Measurements from ENCODE around the gene SRGAP1.
"Not testable (repeated sequence)": the region's sequence is repeated elsewhere in the genome, so short reads cannot be mapped to it uniquely, and the experiment has no call there.

SRGAP1 gene

DNA sequence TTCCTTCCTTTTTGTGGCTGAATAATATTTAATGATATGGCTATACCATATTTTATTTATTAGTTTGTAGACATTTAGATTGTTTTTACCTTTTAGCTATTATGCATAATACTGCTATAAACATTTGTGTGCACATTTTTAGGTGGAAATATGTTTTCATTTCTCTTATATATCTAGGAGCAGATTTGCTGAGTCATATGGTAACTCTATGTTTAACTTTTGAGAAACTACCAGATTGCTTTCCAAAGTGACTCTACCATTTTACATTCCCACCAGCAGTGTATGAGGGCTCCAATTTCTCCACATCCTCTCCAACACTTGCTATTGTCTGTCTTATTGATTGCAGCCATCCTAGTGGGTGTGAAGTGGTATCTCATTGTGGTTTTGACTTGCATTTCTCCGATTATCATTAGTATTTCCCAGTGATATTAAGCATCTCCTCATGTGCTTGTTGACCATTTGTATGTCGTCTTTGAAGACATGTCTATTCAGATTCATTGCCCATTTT lies 217.4 kb downstream of the SRGAP1 start:
- no peak for DNase-seq

DNA sequence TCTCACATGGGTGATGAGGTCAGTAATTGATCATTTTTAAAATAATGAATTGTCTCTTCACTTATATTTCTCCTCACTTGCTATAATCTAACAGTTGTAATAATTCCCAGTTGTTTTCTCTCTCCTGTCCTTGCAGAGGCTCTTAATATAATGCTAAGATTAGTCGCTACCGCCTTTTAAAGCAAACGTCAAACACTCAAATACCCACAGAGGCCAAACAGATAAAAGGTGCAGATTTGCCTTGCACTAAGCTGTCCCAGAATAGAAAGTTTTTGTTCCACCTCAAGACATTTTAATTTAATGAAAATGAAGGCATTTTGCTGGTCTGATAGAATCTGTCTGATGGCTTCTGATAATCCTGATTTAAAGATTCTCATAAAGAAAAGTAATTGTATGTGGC lies 218.6 kb downstream of the SRGAP1 start:
- no peak for DNase-seq

DNA sequence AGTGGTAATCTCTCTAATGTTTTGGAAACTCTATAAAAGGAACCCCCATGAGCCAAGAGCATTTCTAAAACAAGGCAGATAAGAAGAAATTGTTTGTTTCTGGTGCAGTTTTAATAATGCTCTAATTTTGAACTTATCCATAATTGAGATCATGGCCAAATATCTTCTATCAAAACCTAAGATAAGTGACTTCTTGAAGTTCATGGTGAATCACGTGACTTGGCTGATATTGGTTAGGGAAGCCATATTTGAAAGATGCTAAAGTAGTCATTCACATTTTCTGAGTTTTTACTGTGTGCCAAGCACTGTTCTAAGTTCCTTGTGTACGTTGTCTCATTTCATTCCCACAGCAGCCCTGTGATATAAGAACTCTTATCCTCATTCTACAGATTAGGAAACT lies 219.7 kb downstream of the SRGAP1 start:
- DNase-seq: no peak

DNA sequence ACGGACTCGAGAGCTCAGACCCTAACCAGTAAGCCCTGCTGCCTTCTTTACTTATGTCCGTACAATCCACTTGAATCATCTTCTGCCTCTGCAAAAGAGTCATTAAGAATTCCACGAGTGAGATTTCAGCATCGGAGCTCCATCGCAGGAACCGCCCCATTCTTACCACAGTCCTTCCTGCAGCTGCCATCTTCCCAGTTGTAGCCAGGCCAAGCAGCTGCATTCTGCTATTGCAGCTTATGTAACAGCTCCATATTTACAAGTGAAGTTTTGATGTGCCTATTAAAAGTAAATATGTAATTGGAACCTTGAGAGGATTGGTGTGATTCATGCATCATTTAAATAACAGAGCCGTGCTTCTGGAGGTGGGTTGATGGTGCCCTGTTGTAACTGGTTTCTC lies 220.2 kb downstream of the SRGAP1 start:
- DNase-seq: no peak

DNA sequence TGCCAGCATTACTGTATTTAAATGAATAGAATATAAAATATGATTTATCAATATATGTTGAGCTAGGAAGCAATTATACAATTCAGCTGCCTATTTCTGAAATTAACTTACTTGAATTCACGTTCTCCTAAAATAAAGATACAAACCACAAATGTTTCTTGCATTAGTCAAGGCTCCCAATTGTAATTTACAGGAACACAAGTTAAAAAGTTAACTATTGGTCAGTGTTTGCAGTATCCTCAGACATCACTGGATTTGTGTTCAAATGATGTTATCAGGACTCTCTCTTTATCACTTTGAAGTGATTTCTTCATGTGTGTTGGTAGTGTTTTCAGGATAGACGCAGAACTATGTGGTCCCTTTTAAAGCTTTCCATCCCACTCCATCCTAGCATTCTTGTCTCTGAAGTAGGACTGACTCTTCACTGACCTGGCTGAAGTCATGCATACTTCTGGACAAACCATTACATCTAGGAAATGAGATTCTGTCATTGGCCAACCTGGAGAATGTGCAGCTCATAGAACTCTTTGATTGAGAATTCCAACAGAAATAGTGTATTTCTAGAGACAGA lies 221.5 kb downstream of the SRGAP1 start:
- DNase-seq: no peak

DNA sequence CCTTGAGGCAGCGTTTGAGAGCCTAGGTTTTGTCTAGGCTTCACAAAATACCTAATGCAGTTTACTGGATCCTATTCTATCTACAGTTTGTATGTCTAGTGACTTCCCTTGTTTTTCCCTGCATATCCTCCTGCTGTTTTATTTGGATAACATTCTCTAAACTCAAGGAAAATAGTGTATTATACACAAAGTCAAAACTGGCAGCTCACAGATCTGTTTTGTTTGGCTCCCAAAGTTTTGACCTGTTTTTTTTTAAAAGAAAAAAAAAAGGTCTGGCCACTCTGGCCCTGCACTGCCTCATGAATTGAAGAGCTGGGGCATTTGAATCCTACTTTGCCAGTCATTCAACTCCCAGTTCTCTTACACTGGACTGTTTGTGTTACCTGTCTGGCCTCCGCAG lies 222.3 kb downstream of the SRGAP1 start:
- DNase-seq: no peak

DNA sequence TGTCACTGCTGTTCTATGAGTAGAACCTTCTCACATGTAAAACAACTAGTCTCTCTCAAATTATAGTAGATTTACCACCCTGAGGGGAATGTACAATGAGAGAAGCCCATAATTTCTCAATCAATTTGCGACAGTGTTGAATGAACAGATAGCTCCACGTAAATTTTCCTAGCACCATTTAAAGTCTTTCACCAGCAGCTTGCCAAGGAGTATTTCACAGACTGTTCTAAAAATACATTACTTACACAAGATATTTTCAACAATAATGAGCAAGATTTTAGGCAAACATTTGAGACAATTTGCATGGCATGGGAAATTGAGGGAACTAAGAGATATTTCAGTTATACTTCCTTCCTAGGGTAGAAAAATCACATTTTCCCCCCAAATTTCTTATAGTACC lies 226.0 kb downstream of the SRGAP1 start:
- no peak for DNase-seq

DNA sequence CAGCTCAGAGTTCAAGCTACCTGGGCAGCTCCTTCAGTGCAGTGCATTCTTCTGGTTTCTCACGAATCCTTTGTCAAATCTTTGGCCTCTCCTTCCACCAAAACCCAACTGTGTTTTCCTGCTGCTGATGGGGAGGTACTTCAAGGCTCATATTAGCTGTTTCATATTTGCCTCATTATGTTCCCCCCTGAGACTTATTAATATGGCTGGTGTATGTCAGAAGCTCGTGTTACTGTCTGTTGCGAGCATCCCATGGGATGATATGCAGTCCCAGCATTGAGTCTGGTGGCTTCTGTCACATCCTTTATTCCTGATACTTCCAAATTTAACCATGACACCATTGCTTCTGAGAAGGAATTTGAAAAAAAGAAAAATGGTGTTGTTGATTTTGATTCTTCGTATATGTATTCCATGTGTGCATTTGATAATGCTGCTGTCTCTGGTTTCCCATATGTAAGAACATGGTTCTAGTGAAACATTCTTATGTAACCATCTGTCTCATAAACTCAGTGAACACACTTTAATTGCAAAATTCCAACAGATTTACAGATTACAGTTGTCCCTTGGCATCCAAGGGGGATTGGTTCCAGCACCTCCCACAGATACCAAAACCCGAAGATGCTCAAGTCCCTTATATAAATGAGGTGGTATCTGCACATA lies 228.5 kb downstream of the SRGAP1 start:
- no peak for DNase-seq

DNA sequence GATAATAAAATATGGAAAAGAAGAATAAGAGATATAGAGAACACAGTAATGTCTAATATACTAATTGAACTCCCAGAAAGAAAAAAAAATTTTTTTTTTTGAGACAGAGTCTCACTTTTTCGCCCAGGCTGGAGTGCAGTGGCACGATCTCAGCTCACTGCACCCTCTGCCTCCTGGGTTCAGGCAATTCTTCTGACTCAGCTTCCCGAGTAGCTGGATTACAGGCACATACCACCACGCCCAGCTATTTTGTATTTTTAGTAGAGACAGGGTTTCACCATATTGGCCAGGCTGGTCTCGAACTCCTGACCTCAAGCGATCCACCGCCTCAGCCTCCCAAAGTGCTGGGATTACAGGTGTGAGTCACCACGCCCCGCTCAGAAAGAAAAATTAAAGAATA lies 232.1 kb downstream of the SRGAP1 start:
- not testable (repeated sequence) for DNase-seq

DNA sequence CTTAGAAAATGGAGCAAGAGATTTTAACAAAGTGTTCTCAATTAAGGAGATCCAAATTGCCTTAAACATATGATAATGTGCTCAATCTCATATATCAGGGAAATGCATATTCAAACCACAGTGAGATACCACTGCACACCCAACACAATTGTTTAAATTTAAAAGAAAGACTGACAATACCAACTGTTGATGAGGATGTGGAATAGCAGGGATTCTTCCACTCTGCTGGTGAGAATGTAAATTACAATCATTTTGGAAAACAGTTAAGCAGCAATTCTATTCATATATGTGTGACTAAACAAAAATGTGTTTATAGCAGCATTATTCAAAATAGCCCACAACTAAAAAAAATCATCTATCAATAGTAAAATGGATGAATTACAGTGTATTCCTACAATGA lies 233.4 kb downstream of the SRGAP1 start:
- no peak for DNase-seq

DNA sequence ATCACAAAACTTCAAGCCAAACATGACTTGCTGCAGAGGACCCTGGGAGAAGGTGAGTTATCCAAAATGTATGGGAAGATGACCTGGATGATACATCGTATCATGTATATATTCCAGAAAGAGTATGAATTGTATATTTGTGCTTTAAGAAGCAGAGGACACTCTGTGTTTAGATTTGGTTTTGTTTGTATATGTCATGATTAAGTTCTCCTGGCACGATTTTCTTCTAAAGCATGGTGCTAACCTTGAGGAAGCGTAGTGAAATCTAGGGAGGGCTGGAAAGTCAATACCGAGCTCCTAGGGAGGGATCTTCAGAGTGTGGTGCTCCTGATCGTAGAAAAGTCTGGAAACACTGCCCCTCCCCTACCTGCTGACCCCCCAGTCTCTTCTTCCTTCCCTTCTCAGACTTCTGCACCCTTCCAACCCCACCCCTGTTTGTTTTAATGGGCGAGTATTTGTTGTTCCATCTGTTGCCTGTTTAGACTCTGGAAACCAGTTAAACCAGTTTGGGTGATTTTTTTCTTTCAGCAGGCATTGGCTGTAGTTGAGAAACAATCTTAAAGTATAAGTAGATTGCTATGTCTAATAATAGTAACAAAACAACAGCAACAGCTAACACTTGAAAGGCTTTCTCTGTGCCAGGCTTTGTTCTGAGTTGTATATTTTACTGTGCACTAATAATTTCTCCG lies 236.0 kb downstream of the SRGAP1 start:
- DNase-seq: no peak

DNA sequence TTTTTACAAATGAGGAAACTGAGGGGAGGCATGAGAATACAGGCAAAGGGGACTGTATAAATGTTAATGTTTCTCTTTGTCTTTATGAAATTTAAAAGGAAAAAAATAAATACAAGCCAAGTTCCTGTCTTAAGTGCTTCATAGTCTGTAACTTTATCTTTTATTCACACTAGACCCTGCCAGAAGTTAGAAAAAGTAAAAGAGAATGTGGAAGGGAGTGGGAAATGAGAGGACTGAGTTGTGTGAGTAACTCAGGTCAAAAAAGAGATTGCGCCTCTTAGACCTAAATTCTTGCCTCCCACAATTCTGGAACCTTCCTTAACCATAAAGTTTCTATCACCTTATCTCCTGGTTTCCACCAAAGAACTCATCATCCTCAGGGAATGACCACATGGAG lies 236.5 kb downstream of the SRGAP1 start:
- DNase-seq: no peak

DNA sequence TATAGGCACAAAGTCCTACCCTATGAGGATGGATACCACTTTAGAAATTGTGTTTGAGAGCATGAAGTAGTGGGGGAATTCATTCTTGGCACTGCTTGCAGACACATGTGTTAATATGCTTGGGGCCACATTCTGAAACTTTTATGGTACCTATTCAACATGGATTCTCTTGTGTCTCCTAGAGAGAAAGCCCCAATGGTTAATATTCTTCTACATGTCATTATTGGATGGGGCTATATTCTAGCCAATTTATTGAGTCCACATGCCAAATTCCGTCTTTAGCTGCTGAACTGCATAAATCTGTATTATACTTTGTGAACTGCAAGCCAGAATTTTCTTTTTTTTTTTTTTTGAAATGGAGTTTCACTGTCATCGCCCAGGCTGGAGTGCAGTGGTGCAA lies 237.6 kb downstream of the SRGAP1 start:
- no peak for DNase-seq

DNA sequence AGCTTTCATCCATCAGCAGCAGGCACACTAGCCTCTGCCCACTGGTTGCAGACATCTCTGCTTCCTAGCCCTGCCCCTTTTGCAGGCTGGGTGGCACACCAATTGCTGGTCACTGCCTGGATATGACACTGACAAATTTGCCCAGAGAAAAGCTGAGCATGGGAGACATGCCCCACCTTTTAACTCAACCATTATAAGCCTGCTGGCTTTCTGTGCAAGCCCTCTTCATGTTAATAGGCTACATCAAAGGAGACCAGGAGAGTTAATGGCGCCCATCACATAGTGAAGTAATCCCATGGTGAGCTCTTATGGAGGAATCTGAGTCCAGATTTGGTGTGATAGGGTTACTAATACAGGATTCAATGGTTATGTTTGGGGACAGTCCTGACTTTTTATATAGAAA lies 238.4 kb downstream of the SRGAP1 start:
- no peak for DNase-seq

DNA sequence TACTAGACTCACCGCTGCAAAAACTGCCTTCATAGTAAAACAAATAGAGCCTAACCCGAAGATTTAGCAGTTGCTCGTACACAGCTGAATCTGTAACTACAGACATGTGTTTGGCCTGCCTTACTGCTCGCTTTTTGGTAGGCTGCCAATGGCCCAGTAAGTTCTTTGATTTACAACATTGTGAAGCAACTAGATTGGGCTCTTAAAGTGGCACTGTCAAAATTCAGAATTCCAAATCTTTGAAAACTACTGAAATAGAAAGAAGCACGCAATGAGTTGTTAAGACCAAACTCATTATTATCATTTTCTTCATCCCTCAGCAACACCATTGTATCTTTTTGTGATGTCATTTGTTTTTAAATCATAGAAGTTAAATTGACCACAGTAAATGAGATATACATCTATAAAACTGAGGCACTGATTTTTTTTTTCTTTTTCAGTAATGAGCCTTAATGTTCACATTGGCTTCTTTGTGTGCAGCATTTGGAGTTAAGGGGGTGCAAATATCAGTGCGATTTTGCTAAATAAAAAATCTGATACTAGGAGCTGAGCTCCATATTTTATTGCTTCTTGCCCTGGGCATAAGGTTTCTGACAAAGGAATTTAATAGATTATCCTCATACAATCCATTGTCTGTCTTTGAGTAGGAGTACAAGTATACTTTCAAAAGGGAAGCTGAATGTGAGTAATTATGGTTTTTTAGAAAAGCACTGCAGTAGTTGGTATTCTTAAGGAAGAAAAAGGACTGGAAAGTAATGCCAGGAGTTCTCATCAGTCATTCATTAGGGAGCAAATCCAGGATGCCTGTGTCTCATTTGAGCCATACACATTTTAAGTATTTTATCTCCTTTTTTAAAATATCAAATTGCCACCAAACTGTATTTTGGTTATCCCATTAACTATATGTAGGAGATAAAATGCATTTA lies 239.0 kb downstream of the SRGAP1 start:
- no peak for DNase-seq

DNA sequence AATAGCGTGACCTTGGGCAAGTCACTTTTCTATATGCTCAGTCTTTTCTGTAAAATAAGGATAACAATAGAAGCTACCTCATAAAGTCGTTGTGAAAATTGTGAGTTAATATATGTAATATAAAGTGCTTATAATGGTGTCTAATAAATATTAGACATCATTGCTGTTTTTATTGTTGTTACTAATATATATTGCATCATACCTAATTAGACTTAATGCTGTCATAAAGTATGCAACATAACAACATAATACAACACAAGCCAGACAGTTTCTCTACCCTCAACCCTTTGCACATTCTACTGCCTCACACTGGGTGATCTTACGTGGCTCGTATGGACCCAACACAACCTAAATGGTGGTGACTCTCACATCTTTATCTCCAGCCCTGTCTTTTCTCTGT lies 240.7 kb downstream of the SRGAP1 start:
- no peak for DNase-seq

DNA sequence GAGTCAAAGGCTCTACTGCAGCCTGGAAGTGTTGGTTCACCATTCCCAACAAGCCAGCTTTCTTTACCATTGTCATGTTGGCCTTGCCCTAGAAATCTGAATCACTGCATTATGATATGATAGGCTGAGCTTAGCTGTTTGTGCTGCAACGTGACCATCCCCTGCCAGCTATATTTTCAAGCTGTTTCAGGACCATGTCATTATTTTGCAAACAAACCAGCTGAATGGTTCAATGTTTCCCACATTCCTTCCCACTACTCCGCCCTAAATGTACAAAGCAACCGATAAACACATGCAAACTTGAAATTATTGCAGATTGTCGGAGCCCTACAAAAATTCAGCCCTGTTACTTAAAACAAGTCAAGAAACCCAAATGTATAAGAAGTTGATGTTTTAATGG lies 241.5 kb downstream of the SRGAP1 start:
- DNase-seq: no peak

DNA sequence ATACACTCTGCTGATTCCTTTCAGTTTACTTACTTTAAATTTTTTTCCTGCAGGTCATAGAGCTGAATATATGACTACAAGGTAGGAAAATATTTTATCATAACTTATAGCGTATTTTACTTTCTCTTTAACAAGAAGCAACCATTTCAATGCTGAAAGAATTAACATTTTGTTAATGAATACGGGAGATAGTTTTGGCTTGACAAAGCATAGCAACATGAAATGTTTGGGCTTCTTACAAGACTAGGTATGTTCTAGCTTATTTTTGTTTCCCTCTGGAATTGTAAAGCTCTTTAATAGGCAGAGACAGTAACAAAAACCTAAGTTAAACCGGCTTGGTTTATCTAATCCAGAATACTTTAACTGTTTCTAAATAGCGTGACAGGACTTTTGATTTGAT lies 242.4 kb downstream of the SRGAP1 start:
- DNase-seq: no peak

DNA sequence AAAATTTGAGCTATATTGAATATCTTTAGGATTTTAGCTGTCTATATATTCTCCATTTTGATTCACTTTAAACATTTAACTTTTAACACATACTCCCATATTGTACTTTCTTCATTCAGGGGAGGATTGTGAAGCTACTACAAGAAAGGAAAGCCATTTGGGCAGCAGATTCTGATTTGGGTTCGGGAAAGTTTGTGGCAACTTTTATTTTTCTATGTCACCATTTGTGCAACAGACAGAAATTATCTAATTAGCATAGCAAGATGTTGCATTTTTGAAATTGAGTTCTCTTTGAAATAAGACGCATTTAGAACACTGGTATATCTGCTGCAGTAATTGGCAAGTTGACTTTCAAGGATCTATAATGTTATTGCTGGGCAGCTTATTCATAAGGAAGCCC lies 243.3 kb downstream of the SRGAP1 start:
- DNase-seq: no peak

DNA sequence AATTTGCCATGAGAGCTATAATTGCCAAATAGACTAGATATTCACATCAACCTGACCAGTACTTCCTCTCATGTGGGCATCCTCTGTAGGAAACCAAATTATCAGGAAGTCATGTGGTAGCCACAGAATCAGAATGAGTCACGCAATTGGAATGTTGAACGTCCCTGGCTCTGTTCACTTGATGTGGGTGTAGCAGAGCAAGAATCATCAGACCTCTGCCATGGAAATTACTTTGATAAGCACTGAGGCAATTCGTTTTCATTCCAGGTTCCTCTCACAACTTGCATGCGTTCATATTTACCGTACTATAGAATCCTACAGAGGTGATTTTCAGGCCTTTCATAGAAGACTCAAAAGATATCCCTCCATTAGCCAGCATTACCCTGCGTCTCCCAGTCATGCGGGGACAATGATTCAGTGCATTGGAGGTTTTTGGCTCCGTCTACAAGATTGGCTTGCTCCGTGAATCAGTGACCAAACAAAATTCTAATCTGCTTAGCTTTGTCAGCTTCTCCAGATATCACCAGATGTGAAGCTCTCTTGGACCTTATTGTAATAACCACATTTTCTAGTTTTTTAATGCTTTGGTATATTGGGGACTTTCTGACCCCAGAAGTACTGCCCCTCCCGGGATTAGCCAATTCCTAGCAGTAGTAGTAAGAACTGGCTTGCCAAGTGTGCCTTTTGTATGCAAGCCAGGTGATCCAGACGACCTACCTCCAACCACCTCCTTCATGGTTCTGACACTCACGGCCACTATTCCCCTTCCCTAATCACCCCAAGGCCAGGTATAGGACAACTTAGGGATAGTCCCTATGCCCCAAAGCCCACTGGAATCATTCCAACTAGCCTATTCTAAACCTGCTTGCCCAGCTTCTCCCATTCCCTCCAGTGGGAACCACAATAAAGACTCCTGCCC lies 244.2 kb downstream of the SRGAP1 start:
- DNase-seq: no peak

DNA sequence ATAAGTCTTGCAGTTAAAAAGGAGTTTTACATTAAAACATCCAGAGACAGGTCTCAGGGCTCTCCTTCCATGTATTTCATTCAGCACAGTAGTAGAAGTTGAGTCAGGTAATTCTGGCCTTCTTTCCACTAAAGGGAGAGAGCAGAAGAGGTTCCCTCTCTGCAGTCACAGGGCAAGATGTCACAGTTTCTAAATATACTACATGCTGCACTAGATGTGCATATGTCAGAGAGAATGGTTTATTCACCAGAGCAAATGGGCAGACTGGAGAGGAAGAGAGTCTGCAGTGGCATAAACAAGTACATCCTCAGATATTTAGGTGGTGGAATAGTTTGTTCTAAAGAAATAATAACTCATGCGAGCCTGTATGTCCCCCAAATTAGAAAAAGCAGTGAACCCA lies 245.5 kb downstream of the SRGAP1 start:
- no peak for DNase-seq

DNA sequence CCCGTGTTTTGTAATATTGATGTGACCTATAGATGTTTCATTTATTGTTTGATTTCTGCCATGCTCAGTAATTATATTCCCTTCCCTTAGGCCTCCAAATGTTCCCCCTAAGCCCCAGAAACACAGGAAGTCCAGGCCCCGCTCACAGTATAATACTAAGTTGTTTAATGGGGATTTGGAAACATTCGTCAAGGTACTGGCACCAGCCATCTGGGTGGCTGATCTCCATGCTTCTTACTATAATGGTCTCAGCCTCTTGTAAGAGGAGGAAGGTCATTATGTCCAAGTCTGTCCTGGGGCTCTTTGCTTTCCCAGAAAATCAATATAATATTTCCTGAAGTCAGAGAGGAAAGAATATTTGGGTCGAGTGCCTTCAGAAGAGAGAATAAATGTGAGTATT lies 246.7 kb downstream of the SRGAP1 start:
- no peak for DNase-seq
